NCI-H1092 treated with DMSO at 0.1 percent for 48 hours (cell line): ENCODE results near the gene PPP6R3.
"Not testable (repeated sequence)": the region's sequence is repeated elsewhere in the genome, so short reads cannot be mapped to it uniquely, and the experiment has no call there.

Experiments used
- DNase-seq: peaks from one replicate; lab custom pipeline; 2025; lab: John Stamatoyannopoulos, UW

The PPP6R3 gene

DNA sequence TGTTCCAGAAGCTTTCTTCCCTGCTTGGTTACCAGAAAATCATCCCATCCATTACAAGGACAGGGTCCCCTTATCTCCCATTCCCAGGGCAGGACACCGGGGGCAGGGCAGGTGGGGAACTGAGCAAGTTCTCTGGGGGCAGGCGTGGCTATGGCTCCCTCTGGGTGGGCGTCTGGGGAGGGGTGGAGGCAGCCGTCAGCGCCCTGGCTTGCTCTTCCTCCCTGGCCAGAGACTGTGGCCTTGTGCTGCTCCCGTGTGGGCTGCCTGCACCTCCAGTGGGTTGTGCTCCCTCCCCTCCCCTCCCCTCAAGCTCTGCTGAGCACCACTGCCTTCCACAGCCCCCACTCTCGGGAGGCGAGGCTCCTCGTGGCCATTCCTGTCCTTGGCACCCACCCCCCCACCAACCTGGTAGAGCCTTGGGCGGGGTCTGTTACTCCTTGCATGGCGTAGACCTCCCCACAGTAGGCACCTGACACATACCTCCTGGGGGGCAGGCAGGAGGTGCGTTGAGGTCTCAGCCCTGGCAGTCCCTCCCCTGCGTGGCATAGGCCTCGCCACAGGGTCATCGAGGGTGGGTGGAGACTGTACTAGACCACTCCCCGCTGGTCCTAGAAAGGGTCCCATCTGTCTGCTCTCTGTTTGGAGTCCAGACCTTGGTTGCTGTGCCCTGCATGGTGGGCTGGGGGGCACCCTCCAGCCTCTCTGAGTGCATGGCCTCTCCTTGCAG, 24.2 kb upstream of the PPP6R3 start:
- no peak for DNase-seq

- DNase-seq: no peak
Measured at GRCh38 chr11:68436985-68437926, 23.3 kb upstream of the PPP6R3 start.

- no peak for DNase-seq
Measured at GRCh38 chr11:68437927-68438657, 22.5 kb upstream of the PPP6R3 start.

GRCh38 chr11:68438658-68439259, 21.8 kb upstream of the PPP6R3 start:
- DNase-seq: no peak

GRCh38 chr11:68439355-68440065, 21.0 kb upstream of the PPP6R3 start:
- no peak for DNase-seq

DNA sequence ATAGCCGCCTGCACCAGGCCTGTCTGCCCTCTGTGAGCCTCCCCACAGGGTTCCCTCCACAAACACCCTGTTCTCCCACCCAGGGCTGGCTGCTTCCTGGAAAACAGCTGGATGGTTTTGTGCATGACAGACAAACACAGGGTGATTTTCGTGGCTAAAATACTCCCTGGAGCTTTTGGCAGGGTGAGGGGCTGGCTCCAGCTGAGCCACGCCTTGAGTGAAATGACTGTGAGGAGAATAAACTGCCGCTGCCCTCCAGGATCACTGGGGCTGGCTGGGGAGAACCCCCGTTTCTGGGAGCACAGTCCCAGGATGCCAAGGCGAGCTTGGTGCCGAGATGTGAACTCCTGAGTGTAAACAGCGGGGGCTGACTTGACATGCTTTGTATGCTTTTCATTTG, 20.3 kb upstream of the PPP6R3 start:
- no peak for DNase-seq

DNA sequence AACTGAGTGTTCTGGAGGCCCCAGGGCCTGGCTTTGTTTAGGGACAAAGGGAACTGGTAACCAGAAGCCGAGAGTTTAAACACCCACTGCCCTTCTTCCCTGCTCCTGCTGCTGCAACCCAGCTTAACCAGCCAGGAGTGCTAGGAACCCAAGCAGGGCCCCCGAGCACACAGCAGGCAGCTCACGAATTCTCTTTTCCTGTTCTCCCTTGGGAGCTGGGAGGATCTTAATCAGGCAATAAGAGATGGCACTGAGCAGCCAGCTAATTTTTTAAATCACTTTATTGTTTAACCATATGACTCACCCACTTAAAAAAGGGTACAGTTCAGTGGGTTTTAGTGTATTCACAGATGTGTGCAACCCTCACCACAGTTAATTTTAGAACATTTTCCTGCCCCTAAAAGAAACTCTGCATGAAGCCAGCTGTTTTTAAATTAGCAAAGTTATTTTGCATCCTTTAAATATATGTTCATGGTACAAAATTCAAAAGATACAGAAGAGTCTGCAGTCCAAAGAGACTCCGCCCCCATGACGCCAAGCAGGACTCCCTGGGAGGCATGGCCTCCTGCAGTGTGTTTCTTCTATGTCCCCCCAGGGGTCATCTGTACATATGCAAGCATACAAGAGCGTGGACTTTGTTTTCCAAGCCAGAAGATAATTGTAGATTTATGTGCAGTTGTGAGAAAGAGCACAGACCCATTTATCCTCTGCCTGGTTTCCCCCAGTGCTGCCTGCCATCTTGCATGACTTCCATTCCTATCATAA, 18.9 kb upstream of the PPP6R3 start:
- peak; percentile 34 for DNase-seq

DNA sequence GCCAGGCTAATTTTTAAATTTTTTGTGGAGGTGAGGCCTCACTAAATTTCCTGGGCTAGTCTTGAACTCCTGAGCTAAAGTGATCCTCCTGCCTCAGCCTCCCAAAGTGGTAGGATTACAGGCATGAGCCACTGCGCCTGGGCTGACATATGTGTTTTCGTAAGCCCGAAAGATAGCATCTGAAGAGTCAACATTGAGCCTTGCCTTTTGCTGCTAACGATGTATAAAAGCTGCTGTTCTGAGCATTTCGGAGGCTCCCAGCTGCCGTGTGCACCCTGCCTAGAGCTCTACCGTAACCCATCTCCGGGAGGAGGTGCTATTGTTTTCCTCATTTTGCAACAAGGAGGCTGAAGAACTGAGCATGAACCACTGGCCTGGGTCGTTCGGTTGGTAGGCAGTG, 18.1 kb upstream of the PPP6R3 start:
- no peak for DNase-seq

DNA sequence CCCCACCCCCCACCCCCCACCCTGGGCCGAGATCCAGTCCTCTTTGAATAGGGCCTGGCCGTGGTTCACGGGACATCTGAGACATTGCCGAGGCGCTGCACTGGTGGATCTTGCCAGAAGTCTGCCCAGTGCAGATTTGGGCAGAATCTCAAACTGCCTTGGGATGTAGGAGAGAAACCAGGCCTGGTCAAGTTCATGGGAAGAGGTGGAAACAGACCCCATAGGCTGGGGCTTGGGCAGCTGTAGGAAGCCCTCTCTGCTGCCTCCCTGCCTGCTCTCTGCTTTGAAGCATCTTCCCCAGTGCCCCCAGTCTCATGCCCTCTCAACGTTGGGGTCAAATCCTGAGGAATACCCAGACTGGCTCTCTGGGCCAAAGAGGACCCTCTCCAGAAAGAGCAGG, 16.0 kb upstream of the PPP6R3 start:
- no peak for DNase-seq

DNA sequence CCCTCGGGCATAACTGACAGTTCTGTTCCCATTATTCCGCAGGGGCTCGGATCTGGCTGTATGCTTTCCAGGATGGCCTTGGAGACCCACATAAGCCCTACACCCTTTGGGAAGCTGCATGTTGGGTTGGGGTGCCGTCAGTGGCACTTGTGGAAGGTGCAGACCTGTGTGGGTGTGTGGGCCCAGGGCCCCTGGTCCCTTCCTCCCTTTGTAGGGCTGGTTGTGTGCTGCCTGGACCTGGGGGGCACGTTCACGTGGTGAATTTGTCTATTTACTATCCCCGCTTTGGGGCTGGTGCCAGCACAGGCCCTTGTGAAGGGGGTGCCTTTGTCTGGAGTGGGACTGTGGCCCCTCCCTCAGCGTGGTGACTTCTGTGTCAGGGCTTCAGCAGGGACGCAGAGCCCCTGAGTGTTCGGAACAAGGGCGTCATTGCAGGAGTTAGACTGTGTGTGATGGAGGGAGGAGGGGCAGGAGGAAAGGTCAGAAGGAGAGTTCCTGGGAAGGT, 15.0 kb upstream of the PPP6R3 start:
- DNase-seq: no peak

DNA sequence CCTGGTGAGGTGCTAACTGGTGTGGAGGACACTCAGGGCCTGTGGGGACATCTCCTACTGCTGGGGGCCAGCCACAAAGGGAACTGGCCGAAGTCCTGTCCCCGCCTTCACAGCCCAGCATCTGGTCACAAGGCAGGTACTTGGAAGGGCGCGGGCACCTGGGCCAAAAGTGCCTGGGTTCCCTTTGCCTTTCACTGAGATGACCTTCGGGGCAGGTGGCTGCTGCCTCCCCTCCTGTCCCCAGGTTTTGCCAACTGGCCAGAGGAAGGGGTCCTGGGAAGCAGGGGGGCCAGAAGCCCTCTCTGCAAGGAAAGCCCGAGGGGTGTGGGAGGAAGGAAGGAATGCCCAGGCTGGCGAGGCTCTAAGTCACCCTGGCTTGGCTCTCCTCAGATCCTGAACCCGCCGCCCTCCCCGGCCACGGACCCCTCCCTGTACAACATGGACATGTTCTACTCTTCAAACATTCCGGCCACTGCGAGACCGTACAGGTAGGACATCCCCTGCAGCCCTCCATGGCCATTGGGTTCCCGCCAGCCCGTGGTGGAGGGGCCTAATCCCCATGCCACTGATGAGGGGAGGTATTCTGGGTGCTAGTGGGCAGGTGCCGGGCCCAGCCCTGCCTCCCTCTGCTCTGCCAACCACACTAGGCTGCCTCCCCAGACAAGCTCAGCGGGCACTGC, 14.4 kb upstream of the PPP6R3 start:
- DNase-seq: no peak

GRCh38 chr11:68447015-68447801, 13.3 kb upstream of the PPP6R3 start:
- DNase-seq: peak; percentile 50

- DNase-seq: not testable (repeated sequence)
Measured at GRCh38 chr11:68447914-68448313, 12.6 kb upstream of the PPP6R3 start.

DNA sequence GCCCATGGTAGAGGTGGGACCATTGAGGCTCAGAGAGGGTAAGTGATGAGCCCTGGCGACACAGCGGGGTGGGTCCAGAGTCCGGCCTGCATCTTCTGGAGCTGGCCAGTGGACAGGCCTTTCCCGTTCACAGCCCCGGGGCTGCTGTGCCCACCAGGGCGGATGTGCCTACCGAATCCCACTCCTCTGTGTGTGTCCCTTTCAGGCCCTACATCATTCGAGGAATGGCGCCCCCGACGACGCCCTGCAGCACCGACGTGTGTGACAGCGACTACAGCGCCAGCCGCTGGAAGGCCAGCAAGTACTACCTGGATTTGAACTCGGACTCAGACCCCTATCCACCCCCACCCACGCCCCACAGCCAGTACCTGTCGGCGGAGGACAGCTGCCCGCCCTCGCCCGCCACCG, 11.9 kb upstream of the PPP6R3 start:
- no peak for DNase-seq

- DNase-seq: no peak
Measured at GRCh38 chr11:68449951-68450350, 10.6 kb upstream of the PPP6R3 start.

GRCh38 chr11:68450711-68451110, 9.8 kb upstream of the PPP6R3 start:
- no peak for DNase-seq

DNA sequence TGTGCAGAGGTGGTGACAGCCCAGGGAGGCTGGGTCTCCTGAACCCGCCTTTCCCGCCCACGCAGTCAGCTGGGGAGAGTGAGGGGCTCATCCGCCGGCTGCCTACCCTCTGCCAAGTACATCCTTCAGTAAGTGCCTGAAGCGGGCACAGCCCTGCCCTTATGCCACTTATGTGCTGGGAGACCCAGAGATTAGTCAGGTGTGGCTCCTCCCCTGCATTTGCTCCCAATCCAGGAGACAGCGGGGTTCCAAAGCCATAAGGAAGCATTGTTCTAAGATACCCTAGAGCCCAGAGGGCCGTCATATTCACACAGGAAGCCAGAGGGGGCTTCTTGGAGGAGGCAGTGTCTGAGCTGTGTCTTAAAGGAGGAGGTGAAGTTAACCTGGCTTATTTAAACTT, 5.8 kb upstream of the PPP6R3 start:
- peak; percentile 41 for DNase-seq

- no peak for DNase-seq
Measured at GRCh38 chr11:68455485-68455884, 5.1 kb upstream of the PPP6R3 start.
